ENCODE results near the gene SAFB. TPM values are rescaled to one million over a fixed set of nuclear protein-coding genes. Genes with fewer than 3 reads are reported as not detected.

Gene SAFB
- total RNA-seq, 1 experiment from 2014 or later, result 45.7 TPM

Other genes with a start within 250 kb of the SAFB start
- not detected in 2 replicates for gene ZNRF4, start 167.7 kb upstream of the SAFB start, total RNA-seq (2014; rRNA removed)
- gene TINCR, start 55.1 kb upstream of the SAFB start, total RNA-seq (2014; rRNA removed), result 0.06 TPM in 1 of 2 replicates, not detected in the other
- 17.6 and 23.2 TPM in 2 replicates for gene SAFB2, start 307 bp upstream of the SAFB start, total RNA-seq (2014; rRNA removed)
- gene MICOS13, start 57.4 kb downstream of the SAFB start, total RNA-seq (2014; rRNA removed), result 48.8 and 52.1 TPM in 2 replicates
- 22.4 and 24.7 TPM in 2 replicates for gene HSD11B1L, start 57.9 kb downstream of the SAFB start, total RNA-seq (2014; rRNA removed)
- gene RPL36, start 67.2 kb downstream of the SAFB start, total RNA-seq (2014; rRNA removed), result 795 and 866 TPM in 2 replicates
- 71.2 and 83.6 TPM in 2 replicates for gene LONP1, start 97.1 kb downstream of the SAFB start, total RNA-seq (2014; rRNA removed)
- gene CATSPERD, start 97.6 kb downstream of the SAFB start, total RNA-seq (2014; rRNA removed), result not detected in 2 replicates
- 2.0 and 2.9 TPM in 2 replicates for gene PRR22, start 161.7 kb downstream of the SAFB start, total RNA-seq (2014; rRNA removed)
- 44.6 and 47.6 TPM in 2 replicates for gene DUS3L, start 168.1 kb downstream of the SAFB start, total RNA-seq (2014; rRNA removed)
- gene NRTN, start 182.0 kb downstream of the SAFB start, total RNA-seq (2014; rRNA removed), result not detected in 2 replicates
- not detected in 2 replicates for gene FUT6, start 216.6 kb downstream of the SAFB start, total RNA-seq (2014; rRNA removed)
- gene FUT3, start 228.4 kb downstream of the SAFB start, total RNA-seq (2014; rRNA removed), result not detected in 2 replicates
- gene FUT5, start 247.5 kb downstream of the SAFB start, total RNA-seq (2014; rRNA removed), result not detected in 2 replicates

All from LHCN-M2 (cell line).